HG03045 (cell line): Measurements from ENCODE around the gene KRT84.

Source experiments
- ATAC-seq: cut with Tn5 transposase; IDR thresholded peaks from one replicate; pipeline ENCODE4 v1.9.1; 2021; ENCODE audit warnings: mild to moderate bottlenecking, moderate library complexity; ENCODE audit not compliant: unreplicated experiment

KRT84 gene

GRCh38 chr12:52362118-52362726, 23.2 kb downstream of the KRT84 start:
- ATAC-seq = no peak

GRCh38 chr12:52361553-52361952, 23.9 kb downstream of the KRT84 start:
- ATAC-seq = no peak

GRCh38 chr12:52360663-52361271, 24.7 kb downstream of the KRT84 start:
- no peak for ATAC-seq

- ATAC-seq = no peak
Observed at GRCh38 chr12:52360106-52360662, 25.3 kb downstream of the KRT84 start.

- ATAC-seq = no peak
Observed at GRCh38 chr12:52359621-52360061, 25.8 kb downstream of the KRT84 start.

GRCh38 chr12:52358575-52359350, 26.7 kb downstream of the KRT84 start:
- ATAC-seq = peak; percentile 81

GRCh38 chr12:52356762-52357580, 28.5 kb downstream of the KRT84 start:
- no peak for ATAC-seq

GRCh38 chr12:52356031-52356761, 29.3 kb downstream of the KRT84 start:
- no peak for ATAC-seq

- ATAC-seq = no peak
Observed at GRCh38 chr12:52355176-52355575, 30.3 kb downstream of the KRT84 start.

- ATAC-seq = no peak
Observed at GRCh38 chr12:52354200-52354599, 31.3 kb downstream of the KRT84 start.

- ATAC-seq = no peak
Observed at GRCh38 chr12:52353766-52354165, 31.7 kb downstream of the KRT84 start.

GRCh38 chr12:52352951-52353350, 32.5 kb downstream of the KRT84 start:
- no peak for ATAC-seq

- no peak for ATAC-seq
Observed at GRCh38 chr12:52351196-52352059, 34.0 kb downstream of the KRT84 start.

- ATAC-seq = no peak
Observed at GRCh38 chr12:52350786-52351185, 34.7 kb downstream of the KRT84 start.

GRCh38 chr12:52350021-52350620, 35.3 kb downstream of the KRT84 start:
- no peak for ATAC-seq

GRCh38 chr12:52349196-52349595, 36.3 kb downstream of the KRT84 start:
- no peak for ATAC-seq

- no peak for ATAC-seq
Observed at GRCh38 chr12:52347551-52348510, 37.6 kb downstream of the KRT84 start.

GRCh38 chr12:52347016-52347415, 38.4 kb downstream of the KRT84 start:
- ATAC-seq = no peak
